H1 (cell line): ENCODE measurements around the gene RUNX1. TPM values are rescaled to one million over a fixed set of nuclear protein-coding genes. Genes with fewer than 3 reads are reported as not detected.

Experiments
- CTCF ChIA-PET: fragments of 300-600 bp; sonication (Branson Sonifier 250); formaldehyde crosslinking; loops from one replicate; lab custom pipeline; 2021; ENCODE audit not compliant: partially characterized antibody; lab: Charles Lee
- POLR2A ChIA-PET: fragments of 300-600 bp; sonication (Branson Sonifier 250); formaldehyde crosslinking; loops from one replicate; lab custom pipeline; 2021; ENCODE audit warnings: inconsistent platforms; ENCODE audit not compliant: partially characterized antibody; lab: Charles Lee
- DNase-seq, 2 experiments: peaks; one replicate each; pipeline versions ENCODE4 v3.0.0 to v3.0.0-alpha.2; 2010 to 2022; ENCODE audit warnings: low spot score in 2 of 2, low read depth in 1 of 2, mixed read lengths in 1 of 2
- FAIRE-seq: peaks from 2 replicates; lab custom pipeline; 2011; peaks lifted over from hg19 to GRCh38; lab: Jason Lieb, UNC
- H2AFZ ChIP-seq: 2 replicates; pipeline ENCODE4 v1.8.1; 2012; ENCODE audit warnings: low read length, inconsistent platforms
- H2AK5ac ChIP-seq: 2 replicates; pipeline ENCODE4 v1.6.1; 2013; ENCODE audit warnings: low read depth, low read length
- H2BK120ac ChIP-seq: replicated peaks from 2 replicates; pipeline ENCODE3; 2013; ENCODE audit warnings: low read depth, low read length, inconsistent platforms
- H2BK12ac ChIP-seq: 2 replicates; pipeline ENCODE4 v1.6.1; 2013; ENCODE audit warnings: low read depth, low read length
- H2BK15ac ChIP-seq: 2 replicates; pipeline ENCODE4 v1.6.1; 2013; ENCODE audit warnings: low read length
- H2BK20ac ChIP-seq: 2 replicates; pipeline ENCODE4 v1.6.1; 2013; ENCODE audit warnings: low read length
- H2BK5ac ChIP-seq: 2 replicates; pipeline ENCODE4 v1.6.1; 2013; ENCODE audit warnings: low read depth, low read length
- H3K14ac ChIP-seq: 2 replicates; pipeline ENCODE4 v1.6.1; 2013; ENCODE audit warnings: inconsistent platforms; ENCODE audit not compliant: insufficient read length
- H3K18ac ChIP-seq: 2 replicates; pipeline ENCODE4 v1.6.1; 2013; ENCODE audit warnings: low read length; ENCODE audit errors: extremely low read depth
- H3K23ac ChIP-seq: 2 replicates; pipeline ENCODE4 v1.6.1; 2013; ENCODE audit warnings: inconsistent platforms; ENCODE audit not compliant: insufficient read length
- H3K23me2 ChIP-seq: 2 replicates; pipeline ENCODE4 v1.6.1; 2013; ENCODE audit warnings: low read depth, low read length
- H3K27ac ChIP-seq: 2 replicates; pipeline ENCODE4 v1.6.1; 2011; ENCODE audit warnings: low read depth, low read length, inconsistent platforms
- H3K27me3 ChIP-seq, 4 experiments: replicated peaks in 1 of 4; 1 replicate in 1 of 4; 2 replicates in 3 of 4; pipeline versions ENCODE4 v1.6.1 to v1.8.1; 2011 to 2013; ENCODE audit warnings: low read length in 3 of 4, mild to moderate bottlenecking in 3 of 4, inconsistent platforms in 2 of 4, mixed read lengths in 2 of 4, moderate library complexity in 1 of 4; ENCODE audit not compliant: control insufficient read depth in 3 of 4, insufficient read depth in 3 of 4; ENCODE audit errors: extremely low read depth in 1 of 4
- H3K36me3 ChIP-seq, 4 experiments: 2 replicates each; pipeline versions ENCODE4 v1.6.1 to v1.8.1; 2011 to 2013; ENCODE audit warnings: mild to moderate bottlenecking in 4 of 4, low read length in 3 of 4, moderate library complexity in 2 of 4, control low read depth in 1 of 4, inconsistent platforms in 1 of 4; ENCODE audit not compliant: insufficient read depth in 4 of 4, control insufficient read depth in 2 of 4
- H3K4ac ChIP-seq: replicated peaks from 2 replicates; pipeline ENCODE3; 2013; ENCODE audit warnings: low read length, low read depth, mixed read lengths, inconsistent platforms; ENCODE audit not compliant: insufficient read length
- H3K4me1 ChIP-seq, 4 experiments: replicated peaks in 1 of 4; 1 replicate in 1 of 4; 2 replicates in 3 of 4; pipeline versions ENCODE4 v1.6.1 to v1.8.1; 2011 to 2013; ENCODE audit warnings: low read length in 3 of 4, inconsistent platforms in 2 of 4, mixed read lengths in 1 of 4; ENCODE audit not compliant: insufficient read depth in 4 of 4, control insufficient read depth in 3 of 4
- H3K4me2 ChIP-seq, 2 experiments: 2 replicates each; pipeline versions ENCODE4 v1.6.1 to v1.8.1; 2011 to 2013; ENCODE audit warnings: low read depth in 2 of 2, low read length in 2 of 2, control low read depth in 1 of 2, inconsistent platforms in 1 of 2, mild to moderate bottlenecking in 1 of 2; ENCODE audit not compliant: insufficient read depth in 1 of 2
- H3K4me3 ChIP-seq, 4 experiments: fragments of 200-600, 300-600 bp in 1 of 4; sonication (generic), shearing (Covaris generic), sonication (Bioruptor Twin) in 1 of 4; 2 replicates each; pipeline versions ENCODE4 v1.5.1 to v1.8.1; 2011 to 2016; ENCODE audit warnings: low read length in 4 of 4, low read depth in 3 of 4, control low read depth in 2 of 4, inconsistent platforms in 2 of 4, mild to moderate bottlenecking in 2 of 4, mixed read lengths in 1 of 4, moderate library complexity in 1 of 4; ENCODE audit not compliant: insufficient read depth in 2 of 4; ENCODE audit errors: extremely low read depth in 1 of 4
- H3K56ac ChIP-seq: replicated peaks from 2 replicates; pipeline ENCODE3; 2013; ENCODE audit warnings: low read depth, mild to moderate bottlenecking, mixed read lengths, low read length, inconsistent platforms; ENCODE audit not compliant: insufficient read length
- H3K79me1 ChIP-seq: 2 replicates; pipeline ENCODE4 v1.6.1; 2013; ENCODE audit warnings: low read depth, low read length, control low read depth
- H3K79me2 ChIP-seq, 2 experiments: 2 replicates each; pipeline versions ENCODE4 v1.6.1 to v1.8.1; 2012 to 2013; ENCODE audit warnings: low read length in 2 of 2, mild to moderate bottlenecking in 2 of 2, inconsistent platforms in 1 of 2; ENCODE audit not compliant: insufficient read depth in 2 of 2, control insufficient read depth in 1 of 2
- H3K9ac ChIP-seq, 4 experiments: replicated peaks in 1 of 4; 1 replicate in 1 of 4; 2 replicates in 3 of 4; pipeline versions ENCODE4 v1.6.1 to v1.8.1; 2011 to 2013; ENCODE audit warnings: low read depth in 3 of 4, low read length in 3 of 4, control low read depth in 2 of 4, mild to moderate bottlenecking in 2 of 4, moderate library complexity in 2 of 4, inconsistent platforms in 1 of 4; ENCODE audit errors: extremely low read depth in 1 of 4
- H3K9me3 ChIP-seq, 2 experiments: 2 replicates each; pipeline versions ENCODE4 v1.6.1 to v1.8.1; 2012 to 2013; ENCODE audit warnings: mild to moderate bottlenecking in 2 of 2, moderate library complexity in 2 of 2, control low read depth in 1 of 2, inconsistent platforms in 1 of 2, low read depth in 1 of 2, low read length in 1 of 2, mixed read lengths in 1 of 2; ENCODE audit not compliant: insufficient read depth in 2 of 2
- H4K20me1 ChIP-seq, 2 experiments: replicated peaks in 1 of 2; 2 replicates each; pipeline versions ENCODE3 to v1.8.1; 2011 to 2013; ENCODE audit warnings: inconsistent platforms in 2 of 2, low read length in 2 of 2, mild to moderate bottlenecking in 1 of 2; ENCODE audit not compliant: insufficient read depth in 2 of 2, control insufficient read depth in 1 of 2
- H4K5ac ChIP-seq: 2 replicates; pipeline ENCODE4 v1.6.1; 2013; ENCODE audit warnings: low read length, low read depth, mixed read lengths, inconsistent platforms; ENCODE audit not compliant: insufficient read length
- H4K8ac ChIP-seq: 2 replicates; pipeline ENCODE4 v1.8.0; 2013; ENCODE audit warnings: mild to moderate bottlenecking, moderate library complexity, low read length, inconsistent platforms; ENCODE audit not compliant: insufficient read depth; ENCODE audit errors: extremely low read depth
- H4K91ac ChIP-seq: replicated peaks from 2 replicates; pipeline ENCODE3; 2013; ENCODE audit warnings: low read length, mixed read lengths, inconsistent platforms; ENCODE audit not compliant: insufficient read length
- CHD2 ChIP-seq: IDR thresholded peaks from 2 replicates; pipeline ENCODE4 v1.6.1; 2012; ENCODE audit warnings: low read length, improper control_type of control experiment
- EGR1 ChIP-seq: IDR thresholded peaks from 2 replicates; pipeline ENCODE4 v1.6.1; 2011; ENCODE audit warnings: low read depth, low read length, borderline replicate concordance
- EP300 ChIP-seq, 2 experiments: IDR thresholded peaks; 1 replicate in 1 of 2; 2 replicates in 1 of 2; pipeline ENCODE4 v1.6.1; 2011 to 2012; ENCODE audit warnings: low read depth in 2 of 2, low read length in 2 of 2, mild to moderate bottlenecking in 2 of 2, borderline replicate concordance in 1 of 2, inconsistent platforms in 1 of 2, moderate library complexity in 1 of 2
- POLR2AphosphoS5 ChIP-seq: IDR thresholded peaks from 2 replicates; pipeline ENCODE4 v1.6.1; 2011; ENCODE audit warnings: low read depth, low read length
- POU5F1 ChIP-seq: IDR thresholded peaks from 2 replicates; pipeline ENCODE4 v1.6.1; 2011; ENCODE audit warnings: low read depth, mild to moderate bottlenecking, low read length, moderate library complexity
- SP2 ChIP-seq: IDR thresholded peaks from 2 replicates; pipeline ENCODE4 v1.6.1; 2012; ENCODE audit warnings: mild to moderate bottlenecking, low read length, inconsistent platforms
- TAF1 ChIP-seq: IDR thresholded peaks from 2 replicates; pipeline ENCODE4 v1.6.1; 2011; ENCODE audit warnings: mild to moderate bottlenecking, low read depth, low read length
- WGBS, 2 experiments: shearing (Covaris generic) in 1 of 2; methylation state at CpG; one replicate each; pipeline versions ENCODE4 v1.1.6 to v1.1.7; 2013 to 2015; ENCODE audit warnings: low lambda C conversion rate in 2 of 2, mixed read lengths in 2 of 2, inconsistent platforms in 1 of 2, low coverage in 1 of 2, missing lambda C conversion rate in 1 of 2; ENCODE audit not compliant: insufficient replicate concordance in 2 of 2, insufficient coverage in 1 of 2, insufficient read length in 1 of 2; ENCODE audit errors: extremely low coverage in 1 of 2, missing lambda C conversion rate in 1 of 2; 5-methylcytosine and 5-hydroxymethylcytosine counted together
- polyA plus RNA-seq, 7 experiments: library from polyadenylated mRNA; depleted of rRNA in 3 of 7; stranded (reverse) in 5 of 7; unstranded in 2 of 7; fragments of >200 nt in 5 of 7; fragments of 200-250 nt in 2 of 7; gene quantifications; 1 replicate in 5 of 7; 2 replicates in 1 of 7; 4 replicates in 1 of 7; pipeline versions ENCODE4 v1.2.1 to v1.2.3, GENCODE V29; 2011 to 2013; ENCODE audit warnings: missing spikeins in 2 of 7, mixed read lengths in 2 of 7
- total RNA-seq: library from RNA; stranded (reverse); fragmentation: NEBNext Ultra II Directional; extraction: Animal tissue kit (Norgen Biotek cat#: 25700); gene quantifications from 2 replicates; pipeline ENCODE4 v1.2.1, GENCODE V29; 2021

Gene RUNX1
- total and polyA plus RNA-seq, 2 of the 8 experiments (the other 6 are each of a cell fraction or from before 2014, with no cell fraction given) = 0.20 to 0.60 TPM

DNA sequence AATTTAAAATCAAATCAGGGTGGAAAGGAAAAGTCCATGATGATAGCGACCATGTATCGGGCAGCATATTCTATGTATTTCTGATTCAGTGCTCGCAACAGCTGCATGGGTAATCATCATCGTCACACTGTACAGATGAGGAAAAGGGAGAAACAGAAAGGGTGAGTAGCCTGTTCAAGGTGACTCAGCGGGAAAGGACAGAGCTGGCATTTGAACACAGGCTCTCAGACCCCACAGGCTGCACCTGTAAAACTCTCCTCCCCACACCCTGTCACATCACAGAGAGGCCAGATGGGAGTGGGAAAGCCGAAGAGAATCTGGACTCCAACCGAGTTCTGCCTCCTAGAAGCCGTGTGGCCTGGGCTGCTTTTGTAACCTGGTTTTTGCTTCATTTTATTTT is 14.0 kb downstream of the RUNX1 start:
- no peaks in the 10 kb centered on the region for H4K20me1 ChIP-seq
- no peak overlapping the region for H3K27ac ChIP-seq
- no peak for FAIRE-seq

More for the DNA sequence above, 14.0 kb downstream of the RUNX1 start:
- Histone ChIP-seq H2BK12ac (no peak overlapping the region), H3K79me1 (no peaks in the 10 kb centered on the region), H3K23me2 (no peaks in the 10 kb centered on the region), H3K4me1 (no peaks in the 10 kb centered on the region), H4K91ac (no peak overlapping the region), H3K27me3 (no peaks in the 10 kb centered on the region; a peak in 1 of 7 replicates), H2BK20ac (no peak overlapping the region), H3K23ac (no peak overlapping the region), H2BK120ac (no peak overlapping the region), H3K56ac (no peak overlapping the region), H3K4me2 (no peak overlapping the region), H3K9me3 (no peaks in the 10 kb centered on the region), H2AFZ (no peak overlapping the region), H3K79me2 (no peaks in the 10 kb centered on the region), H4K5ac (no peak overlapping the region), H3K9ac (no peak overlapping the region), H3K4ac (no peak overlapping the region), H2BK5ac (no peak overlapping the region), H2AK5ac (no peak overlapping the region), H3K18ac (no peak overlapping the region), H3K36me3 (no peaks in the 10 kb centered on the region), H2BK15ac (no peak overlapping the region), H3K4me3 (no peak overlapping the region), H4K8ac (no peak overlapping the region), H3K14ac (no peak overlapping the region)
- TF ChIP-seq SP2 (no peak), CHD2 (no peak), TAF1 (no peak), POLR2AphosphoS5 (no peak), POU5F1 (no peak), EGR1 (no peak), EP300 (IDR thresholded peaks at IDR 0.05; ENCODE audit: borderline replicate concordance in 1 of 2, low read depth in 2 of 2, low read length in 2 of 2) (no peak)
- ChIA-PET POLR2A (no interaction called here), CTCF (interaction anchor here (0.9 kb wide), 1 partner anchor 150 kb away, joined by 3 read pairs; no protein-coding TSS in a partner anchor)
- no peak for DNase-seq
- WGBS, 2 experiments = 94% methylated on average over 8 of the region's 8 CpGs; no CpG with 5 or more reads in 1 of the 2 experiments
